GM19328 (cell line): ENCODE results near the gene RPL36A.

Experiments used
- ATAC-seq: cut with Tn5 transposase; IDR thresholded peaks from one replicate; pipeline ENCODE4 v1.9.1; 2021; ENCODE audit warnings: mild to moderate bottlenecking, moderate library complexity; ENCODE audit not compliant: unreplicated experiment

Gene RPL36A

GRCh38 chrX:101430457-101431078 lies 39.8 kb downstream of the RPL36A start:
- ATAC-seq = peak; percentile 75

GRCh38 chrX:101442085-101442484 lies 51.3 kb downstream of the RPL36A start:
- ATAC-seq = no peak
